ENCODE measurements around the gene GTPBP10. TPM values are rescaled to one million over a fixed set of nuclear protein-coding genes. Genes with fewer than 3 reads are reported as not detected.

Gene GTPBP10
- total and polyA plus RNA-seq, 9 of the 15 experiments (the other 6 are each of a cell fraction or from before 2014, with no cell fraction given) = 34.6 to 89.8 (median 76.4) TPM

Other genes starting within 250 kb of the GTPBP10 start
- gene STEAP1, start 192.2 kb upstream of the GTPBP10 start, total RNA-seq (2014; rRNA removed) = 4.1 and 5.1 TPM in 2 replicates
- 4.0 and 4.6 TPM in 2 replicates for gene STEAP1, start 192.2 kb upstream of the GTPBP10 start, total RNA-seq (2014; rRNA removed; fragmentation: Illumina TruSeq; extraction: Trizol)
- 3.9 and 5.0 TPM in 2 replicates for gene STEAP1, start 192.2 kb upstream of the GTPBP10 start, total RNA-seq (2015; rRNA removed; fragmentation: Illumina TruSeq; extraction: Trizol)
- 2.7 and 3.5 TPM in 2 replicates for gene STEAP1, start 192.2 kb upstream of the GTPBP10 start, total RNA-seq (2021)
- 0.42 and 2.9 TPM in 2 replicates for gene STEAP1, start 192.2 kb upstream of the GTPBP10 start, polyA plus RNA-seq (2011; rRNA removed)
- 5.3 and 5.9 TPM in 2 replicates for gene STEAP1, start 192.2 kb upstream of the GTPBP10 start, polyA plus RNA-seq (2014; fragmentation: Illumina TruSeq; extraction: Trizol)
- gene STEAP1, start 192.2 kb upstream of the GTPBP10 start, polyA plus RNA-seq (2014; fragmentation: Nextera tagmentation; extraction: Ambion mirVana) = 1 to 10 TPM; 5.3 to 5.4 TPM
- gene STEAP1, start 192.2 kb upstream of the GTPBP10 start, polyA plus RNA-seq (2014; rRNA removed) = 4.6 and 6.8 TPM in 2 replicates
- gene STEAP2, start 135.0 kb upstream of the GTPBP10 start, total RNA-seq (2014; rRNA removed) = not detected in 2 replicates
- gene STEAP2, start 135.0 kb upstream of the GTPBP10 start, total RNA-seq (2014; rRNA removed; fragmentation: Illumina TruSeq; extraction: Trizol) = not detected in 2 replicates
- gene STEAP2, start 135.0 kb upstream of the GTPBP10 start, total RNA-seq (2015; rRNA removed; fragmentation: Illumina TruSeq; extraction: Trizol) = not detected in 2 replicates
- gene STEAP2, start 135.0 kb upstream of the GTPBP10 start, total RNA-seq (2021) = 0.02 and 0.04 TPM in 2 replicates
- not detected in 2 replicates for gene STEAP2, start 135.0 kb upstream of the GTPBP10 start, polyA plus RNA-seq (2011; rRNA removed)
- not detected in 2 replicates for gene STEAP2, start 135.0 kb upstream of the GTPBP10 start, polyA plus RNA-seq (2014; fragmentation: Illumina TruSeq; extraction: Trizol)
- under 1 TPM in 1 of 2 experiments, not detected in 1; 0.03 TPM for gene STEAP2, start 135.0 kb upstream of the GTPBP10 start, polyA plus RNA-seq (2014; fragmentation: Nextera tagmentation; extraction: Ambion mirVana)
- not detected in 2 replicates for gene STEAP2, start 135.0 kb upstream of the GTPBP10 start, polyA plus RNA-seq (2014; rRNA removed)
- 3.2 and 5.4 TPM in 2 replicates for gene CFAP69, start 101.5 kb upstream of the GTPBP10 start, total RNA-seq (2014; rRNA removed)
- gene CFAP69, start 101.5 kb upstream of the GTPBP10 start, total RNA-seq (2014; rRNA removed; fragmentation: Illumina TruSeq; extraction: Trizol) = 1.8 and 2.4 TPM in 2 replicates
- 1.1 and 1.3 TPM in 2 replicates for gene CFAP69, start 101.5 kb upstream of the GTPBP10 start, total RNA-seq (2015; rRNA removed; fragmentation: Illumina TruSeq; extraction: Trizol)
- 1.3 and 2.3 TPM in 2 replicates for gene CFAP69, start 101.5 kb upstream of the GTPBP10 start, total RNA-seq (2021)
- gene CFAP69, start 101.5 kb upstream of the GTPBP10 start, polyA plus RNA-seq (2011; rRNA removed) = 0.77 and 1.7 TPM in 2 replicates
- 1.1 and 1.2 TPM in 2 replicates for gene CFAP69, start 101.5 kb upstream of the GTPBP10 start, polyA plus RNA-seq (2014; fragmentation: Illumina TruSeq; extraction: Trizol)
- gene CFAP69, start 101.5 kb upstream of the GTPBP10 start, polyA plus RNA-seq (2014; fragmentation: Nextera tagmentation; extraction: Ambion mirVana) = under 1 TPM; 0.24 to 0.84 TPM
- gene CFAP69, start 101.5 kb upstream of the GTPBP10 start, polyA plus RNA-seq (2014; rRNA removed) = 1.5 and 5.1 TPM in 2 replicates
- not detected in 2 replicates for gene FAM237B, start 25.4 kb upstream of the GTPBP10 start, total RNA-seq (2014; rRNA removed)
- gene FAM237B, start 25.4 kb upstream of the GTPBP10 start, total RNA-seq (2014; rRNA removed; fragmentation: Illumina TruSeq; extraction: Trizol) = not detected in 2 replicates
- gene FAM237B, start 25.4 kb upstream of the GTPBP10 start, total RNA-seq (2015; rRNA removed; fragmentation: Illumina TruSeq; extraction: Trizol) = not detected in 2 replicates
- not detected in 2 replicates for gene FAM237B, start 25.4 kb upstream of the GTPBP10 start, total RNA-seq (2021)
- not detected in 2 replicates for gene FAM237B, start 25.4 kb upstream of the GTPBP10 start, polyA plus RNA-seq (2011; rRNA removed)
- gene FAM237B, start 25.4 kb upstream of the GTPBP10 start, polyA plus RNA-seq (2014; fragmentation: Illumina TruSeq; extraction: Trizol) = not detected in 2 replicates
- gene FAM237B, start 25.4 kb upstream of the GTPBP10 start, polyA plus RNA-seq (2014; fragmentation: Nextera tagmentation; extraction: Ambion mirVana) = not detected
- gene FAM237B, start 25.4 kb upstream of the GTPBP10 start, polyA plus RNA-seq (2014; rRNA removed) = not detected in 2 replicates
- 5.8 and 7.1 TPM in 2 replicates for gene CLDN12, start 56.7 kb downstream of the GTPBP10 start, total RNA-seq (2014; rRNA removed)
- gene CLDN12, start 56.7 kb downstream of the GTPBP10 start, total RNA-seq (2014; rRNA removed; fragmentation: Illumina TruSeq; extraction: Trizol) = 15.3 and 16.1 TPM in 2 replicates
- 12.5 and 12.8 TPM in 2 replicates for gene CLDN12, start 56.7 kb downstream of the GTPBP10 start, total RNA-seq (2015; rRNA removed; fragmentation: Illumina TruSeq; extraction: Trizol)
- gene CLDN12, start 56.7 kb downstream of the GTPBP10 start, total RNA-seq (2021) = 14.3 and 15.1 TPM in 2 replicates
- gene CLDN12, start 56.7 kb downstream of the GTPBP10 start, polyA plus RNA-seq (2011; rRNA removed) = 36.6 and 42.2 TPM in 2 replicates
- 12.9 and 15.8 TPM in 2 replicates for gene CLDN12, start 56.7 kb downstream of the GTPBP10 start, polyA plus RNA-seq (2014; fragmentation: Illumina TruSeq; extraction: Trizol)
- 10 to 100 TPM; 17.5 to 18.0 TPM for gene CLDN12, start 56.7 kb downstream of the GTPBP10 start, polyA plus RNA-seq (2014; fragmentation: Nextera tagmentation; extraction: Ambion mirVana)
- 12.7 and 13.5 TPM in 2 replicates for gene CLDN12, start 56.7 kb downstream of the GTPBP10 start, polyA plus RNA-seq (2014; rRNA removed)
- gene PTTG1IP2, start 122.9 kb downstream of the GTPBP10 start, total RNA-seq (2014; rRNA removed) = not detected in 2 replicates
- not detected in 2 replicates for gene PTTG1IP2, start 122.9 kb downstream of the GTPBP10 start, total RNA-seq (2014; rRNA removed; fragmentation: Illumina TruSeq; extraction: Trizol)
- gene PTTG1IP2, start 122.9 kb downstream of the GTPBP10 start, total RNA-seq (2015; rRNA removed; fragmentation: Illumina TruSeq; extraction: Trizol) = not detected in 2 replicates
- gene PTTG1IP2, start 122.9 kb downstream of the GTPBP10 start, total RNA-seq (2021) = not detected in 2 replicates
- not detected in 2 replicates for gene PTTG1IP2, start 122.9 kb downstream of the GTPBP10 start, polyA plus RNA-seq (2011; rRNA removed)
- not detected in 2 replicates for gene PTTG1IP2, start 122.9 kb downstream of the GTPBP10 start, polyA plus RNA-seq (2014; fragmentation: Illumina TruSeq; extraction: Trizol)
- not detected for gene PTTG1IP2, start 122.9 kb downstream of the GTPBP10 start, polyA plus RNA-seq (2014; fragmentation: Nextera tagmentation; extraction: Ambion mirVana)
- not detected in 2 replicates for gene PTTG1IP2, start 122.9 kb downstream of the GTPBP10 start, polyA plus RNA-seq (2014; rRNA removed)
- gene CDK14, start 249.6 kb downstream of the GTPBP10 start, total RNA-seq (2014; rRNA removed) = 0.05 and 0.29 TPM in 2 replicates
- gene CDK14, start 249.6 kb downstream of the GTPBP10 start, total RNA-seq (2014; rRNA removed; fragmentation: Illumina TruSeq; extraction: Trizol) = 0.58 and 0.99 TPM in 2 replicates
- gene CDK14, start 249.6 kb downstream of the GTPBP10 start, total RNA-seq (2015; rRNA removed; fragmentation: Illumina TruSeq; extraction: Trizol) = 0.29 and 0.34 TPM in 2 replicates
- 0.18 and 0.44 TPM in 2 replicates for gene CDK14, start 249.6 kb downstream of the GTPBP10 start, total RNA-seq (2021)
- gene CDK14, start 249.6 kb downstream of the GTPBP10 start, polyA plus RNA-seq (2011; rRNA removed) = 0.23 and 0.91 TPM in 2 replicates
- gene CDK14, start 249.6 kb downstream of the GTPBP10 start, polyA plus RNA-seq (2014; fragmentation: Illumina TruSeq; extraction: Trizol) = 0.04 and 0.32 TPM in 2 replicates
- gene CDK14, start 249.6 kb downstream of the GTPBP10 start, polyA plus RNA-seq (2014; fragmentation: Nextera tagmentation; extraction: Ambion mirVana) = under 1 TPM; 0.03 to 0.08 TPM
- 0.09 and 0.16 TPM in 2 replicates for gene CDK14, start 249.6 kb downstream of the GTPBP10 start, polyA plus RNA-seq (2014; rRNA removed)